ENCODE results near the gene ARHGEF7. TPM values are rescaled to one million over a fixed set of nuclear protein-coding genes. Genes with fewer than 3 reads are reported as not detected.

Gene ARHGEF7
- polyA plus RNA-seq, 3 donors from 2014 or later, result 7.8 to 16.4 (median 7.9) TPM

DNA sequence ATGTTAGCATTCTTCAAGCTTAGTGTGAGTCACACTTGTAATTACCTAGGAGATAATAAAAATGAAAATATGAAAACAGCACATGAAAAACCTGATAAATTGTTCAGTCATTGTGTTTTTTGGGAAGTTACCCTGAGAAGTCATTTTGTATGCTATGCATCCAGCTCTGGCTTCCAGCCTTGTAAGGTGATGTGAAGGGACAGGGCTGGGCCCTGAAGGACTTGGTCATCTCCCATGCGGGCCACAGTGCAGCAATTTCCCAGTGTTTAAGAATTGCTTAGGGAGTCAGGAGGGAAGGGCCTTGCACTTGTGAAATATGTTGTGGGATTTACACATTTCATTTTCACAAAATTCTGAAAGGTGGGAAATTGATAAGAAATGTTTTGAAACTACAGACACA lies 41.3 kb downstream of the ARHGEF7 start:
- DNase-seq, result no peak
- Mint-ChIP-seq H3K27ac (peak overlapping the region in 1 of 6 donors; percentile 12), H3K27me3 (ENCODE audit: low read depth in 3 of 3) (peaks cover 4 to 14% (median 7%) of the 10 kb centered on the region in 3 donors), H3K4me3 (no peak overlapping the region), H3K9me3 (no peaks in the 10 kb centered on the region), H3K36me3 (peaks cover 14 to 18% (median 17%) of the 10 kb centered on the region in 3 donors), H3K4me1 (peaks cover 31 to 63% of the 10 kb centered on the region in 2 donors)

DNA sequence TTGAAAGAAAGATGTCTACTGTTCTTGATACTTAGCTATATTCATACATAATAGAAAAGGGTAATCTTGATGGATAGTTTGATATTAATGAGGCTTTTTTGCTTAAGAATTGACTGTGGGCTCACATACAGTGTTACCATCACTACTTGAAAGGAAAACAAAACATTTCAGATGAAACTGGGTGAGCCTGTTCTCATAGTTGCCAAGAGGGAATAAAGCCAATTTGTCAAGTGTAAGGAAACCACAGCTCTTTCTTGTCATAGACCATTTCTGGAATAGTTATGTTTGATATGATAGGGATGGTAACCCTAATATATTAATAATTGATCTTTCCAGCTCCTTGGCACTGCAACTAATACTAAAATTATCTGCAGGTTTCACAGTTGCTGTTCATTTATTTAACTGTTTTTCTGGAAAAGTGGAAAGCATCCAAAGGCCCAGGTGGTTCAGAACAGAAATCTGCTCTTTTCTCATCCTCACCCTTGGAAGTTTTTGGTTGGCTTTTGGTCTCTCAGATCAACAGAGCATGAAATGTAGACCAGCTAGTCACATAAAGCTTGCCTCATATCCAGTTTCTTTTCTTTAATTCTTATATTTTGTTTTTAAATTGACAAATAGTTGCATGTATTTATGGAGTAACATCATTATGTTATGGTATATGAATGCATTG lies 43.2 kb downstream of the ARHGEF7 start:
- Mint-ChIP-seq H3K36me3 (peaks cover 14 to 21% (median 17%) of the 10 kb centered on the region in 3 donors), H3K9me3 (no peaks in the 10 kb centered on the region), H3K4me1 (peaks cover 27 to 69% of the 10 kb centered on the region in 2 donors), H3K27me3 (ENCODE audit: low read depth in 3 of 3) (peaks cover 4 to 13% (median 7%) of the 10 kb centered on the region in 3 donors), H3K4me3 (no peak overlapping the region), H3K27ac (no peak overlapping the region)
- no peak for DNase-seq

DNA sequence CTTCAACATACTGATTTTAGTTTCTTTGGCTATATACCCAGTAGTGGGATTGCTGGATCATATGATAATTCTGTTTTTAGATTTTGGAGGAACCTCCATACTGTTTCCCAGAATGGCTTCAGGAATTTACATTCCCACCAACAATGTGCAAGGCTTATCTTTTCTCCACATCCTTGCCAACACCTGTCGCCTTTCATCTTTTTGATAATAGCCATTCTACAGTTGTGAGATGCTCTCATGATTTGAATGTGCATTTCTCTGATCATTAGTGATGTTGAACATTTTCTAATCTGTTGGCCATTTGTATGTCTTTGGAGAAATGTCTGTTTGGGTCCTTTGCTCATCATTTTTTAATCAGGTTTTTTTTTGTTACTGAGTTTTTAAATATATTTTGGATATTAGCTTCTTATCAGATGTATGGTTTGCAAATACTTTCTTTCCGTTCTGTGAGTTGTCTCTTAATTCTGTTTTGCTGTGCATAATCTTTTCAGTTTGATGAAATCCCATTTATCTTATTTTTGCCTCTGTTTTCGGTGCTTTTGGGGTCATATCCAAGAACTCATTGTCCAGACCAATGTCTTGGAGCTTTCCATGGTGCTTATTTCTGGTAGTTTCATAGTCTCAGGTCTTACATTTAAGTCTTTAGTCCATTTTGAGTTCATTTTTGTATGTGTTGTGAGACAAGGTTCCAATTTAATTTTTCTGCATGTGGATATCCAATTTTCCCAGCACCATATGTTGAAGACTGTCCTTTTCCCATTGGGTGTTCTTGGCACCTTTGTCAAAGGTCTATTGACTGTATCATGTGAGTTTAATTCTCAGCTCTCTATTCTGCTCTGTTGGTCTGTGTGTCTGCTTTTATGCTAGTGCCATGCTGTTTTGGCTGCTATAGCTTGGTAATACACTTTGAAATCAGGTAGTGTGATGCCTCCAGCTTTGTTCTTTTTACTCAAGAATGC lies 44.5 kb downstream of the ARHGEF7 start:
- Mint-ChIP-seq H3K4me3 (no peak overlapping the region), H3K27ac (no peak overlapping the region), H3K36me3 (peaks cover 14 to 21% (median 17%) of the 10 kb centered on the region in 3 donors), H3K4me1 (peaks cover 24 to 63% of the 10 kb centered on the region in 2 donors), H3K27me3 (ENCODE audit: low read depth in 3 of 3) (peaks cover 0 to 5% (median 0%) of the 10 kb centered on the region in 3 donors), H3K9me3 (no peaks in the 10 kb centered on the region)
- DNase-seq, result no peak

DNA sequence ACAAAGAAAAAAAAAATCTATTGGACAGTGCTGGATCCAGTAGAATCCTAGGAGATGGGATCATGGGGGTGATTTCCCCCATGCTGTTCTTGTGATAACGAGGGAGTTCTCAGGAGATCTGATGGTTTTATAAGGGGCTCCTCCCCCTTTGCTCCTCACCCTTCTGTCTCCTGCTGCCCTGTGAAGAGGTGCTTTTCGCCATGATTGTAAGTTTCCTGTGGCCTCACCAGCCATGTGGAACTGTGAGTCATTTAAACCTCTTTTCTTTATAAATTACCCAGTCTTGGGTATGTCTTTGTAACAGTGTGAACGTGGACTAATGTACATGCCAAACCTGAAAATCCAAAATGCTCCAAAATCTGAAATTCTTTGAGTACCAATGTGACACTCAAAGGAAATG lies 45.5 kb downstream of the ARHGEF7 start:
- peaks cover 26 to 64% of the 10 kb centered on the region in 2 donors for H3K4me1 Mint-ChIP-seq
- H3K4me3 Mint-ChIP-seq, result no peak overlapping the region
- H3K36me3 Mint-ChIP-seq, result peaks cover 14 to 21% (median 20%) of the 10 kb centered on the region in 3 donors
- H3K27me3 Mint-ChIP-seq (ENCODE audit: low read depth in 3 of 3), result peaks cover 0 to 4% (median 0%) of the 10 kb centered on the region in 3 donors
- no peak overlapping the region for H3K27ac Mint-ChIP-seq
- no peak for DNase-seq
- no peaks in the 10 kb centered on the region for H3K9me3 Mint-ChIP-seq

DNA sequence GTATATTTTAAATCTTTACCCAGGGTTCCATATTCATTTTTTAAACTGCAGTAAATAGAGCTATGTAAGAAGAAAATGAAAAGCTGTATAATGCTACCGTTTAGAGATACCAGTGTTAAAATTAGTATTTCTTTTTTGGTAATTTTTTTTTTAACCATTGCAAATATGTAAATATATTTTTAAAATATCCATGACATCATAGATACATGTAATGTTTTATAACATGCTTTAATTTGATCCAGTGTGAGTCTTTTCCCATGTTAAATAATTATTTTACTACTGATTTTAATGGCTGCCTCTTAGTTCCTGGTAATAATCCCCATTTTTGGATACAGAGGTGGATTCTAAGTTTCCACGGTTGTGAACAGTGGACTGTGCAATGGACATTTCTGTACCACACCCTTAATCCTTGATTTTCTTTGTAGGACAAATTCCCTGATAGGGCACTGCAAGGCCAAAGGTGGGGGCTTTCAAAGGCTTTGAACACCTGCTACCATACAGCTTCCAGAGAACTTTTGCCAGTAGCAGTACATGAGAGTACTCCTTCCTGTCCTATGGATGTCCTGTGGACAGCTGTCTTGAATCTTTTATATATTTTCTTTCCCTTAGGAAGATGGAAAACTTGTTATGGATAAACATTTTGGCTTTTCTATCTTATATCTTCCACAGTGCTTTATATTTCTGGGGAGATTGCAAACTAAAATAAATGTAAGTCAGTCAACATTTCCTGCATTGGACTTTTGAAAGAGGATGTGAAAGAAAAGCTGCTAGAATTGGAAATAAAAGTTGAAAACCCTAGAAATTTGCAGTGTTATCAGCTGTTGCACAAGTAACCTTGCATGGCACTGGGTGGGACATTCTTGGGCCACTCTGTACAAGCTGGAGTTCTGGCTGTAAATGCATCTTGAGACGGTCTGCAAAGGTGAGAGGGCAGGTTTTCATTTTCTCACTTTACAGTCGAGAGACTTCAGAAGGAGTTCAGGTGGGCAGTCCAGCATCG lies 46.8 kb downstream of the ARHGEF7 start:
- Mint-ChIP-seq H3K9me3 (no peaks in the 10 kb centered on the region), H3K36me3 (peaks cover 10 to 21% (median 20%) of the 10 kb centered on the region in 3 donors), H3K27ac (no peak overlapping the region), H3K4me3 (no peak overlapping the region), H3K27me3 (ENCODE audit: low read depth in 3 of 3) (peaks cover 0 to 4% (median 2%) of the 10 kb centered on the region in 3 donors), H3K4me1 (peaks cover 37 to 69% of the 10 kb centered on the region in 2 donors)
- DNase-seq, result no peak

GRCh38 chr13:111165241-111166010 lies 50.3 kb downstream of the ARHGEF7 start:
- no peak for DNase-seq
- Mint-ChIP-seq H3K4me3 (peak overlapping the region in 2 of 5 donors; percentile 23 to 61), H3K9me3 (no peaks in the 10 kb centered on the region), H3K27ac (peak overlapping the region in 2 of 6 donors; percentile 51 to 84), H3K27me3 (ENCODE audit: low read depth in 3 of 3) (peaks cover 0 to 3% (median 2%) of the 10 kb centered on the region in 3 donors), H3K4me1 (peaks cover 46 to 82% of the 10 kb centered on the region in 2 donors), H3K36me3 (peaks cover 6 to 19% (median 12%) of the 10 kb centered on the region in 3 donors)

GRCh38 chr13:111166882-111167675 lies 52.0 kb downstream of the ARHGEF7 start:
- peaks cover 0 to 3% (median 2%) of the 10 kb centered on the region in 3 donors for H3K27me3 Mint-ChIP-seq (ENCODE audit: low read depth in 3 of 3)
- peak in 2 of 3 donors; percentile 33 to 38 for DNase-seq
- no peaks in the 10 kb centered on the region for H3K9me3 Mint-ChIP-seq
- H3K36me3 Mint-ChIP-seq, result peaks cover 5 to 16% (median 7%) of the 10 kb centered on the region in 3 donors
- peaks cover 52 to 83% of the 10 kb centered on the region in 2 donors for H3K4me1 Mint-ChIP-seq
- peak overlapping the region in 3 of 5 donors; percentile 31 to 36 (median 32) for H3K4me3 Mint-ChIP-seq
- H3K27ac Mint-ChIP-seq, result peak overlapping the region; percentile 4 to 84 (median 45)

- H3K9me3 Mint-ChIP-seq, result no peaks in the 10 kb centered on the region
- H3K27ac Mint-ChIP-seq, result peak overlapping the region in 1 of 6 donors; percentile 31
- H3K36me3 Mint-ChIP-seq, result peaks cover 5 to 16% (median 5%) of the 10 kb centered on the region in 3 donors
- H3K4me3 Mint-ChIP-seq, result no peak overlapping the region
- DNase-seq, result no peak
- peaks cover 58 to 83% of the 10 kb centered on the region in 2 donors for H3K4me1 Mint-ChIP-seq
- H3K27me3 Mint-ChIP-seq (ENCODE audit: low read depth in 3 of 3), result peaks cover 0 to 3% (median 2%) of the 10 kb centered on the region in 3 donors
These were observed 53.0 kb downstream of the ARHGEF7 start for GRCh38 chr13:111168107-111168506.

- Mint-ChIP-seq H3K27ac (peak overlapping the region in 2 of 6 donors; percentile 33 to 42), H3K9me3 (no peaks in the 10 kb centered on the region), H3K4me1 (peaks cover 61 to 94% of the 10 kb centered on the region in 2 donors), H3K4me3 (no peak overlapping the region), H3K36me3 (peaks cover 5 to 17% (median 13%) of the 10 kb centered on the region in 3 donors), H3K27me3 (ENCODE audit: low read depth in 3 of 3) (peaks cover 0 to 3% (median 3%) of the 10 kb centered on the region in 3 donors)
- DNase-seq, result no peak
These were observed 56.0 kb downstream of the ARHGEF7 start for GRCh38 chr13:111171112-111171511.

- no peak for DNase-seq
- Mint-ChIP-seq H3K27ac (peak overlapping the region in 5 of 6 donors; percentile 32 to 84 (median 42)), H3K27me3 (ENCODE audit: low read depth in 3 of 3) (peaks cover 0 to 5% (median 3%) of the 10 kb centered on the region in 3 donors), H3K36me3 (peaks cover 5 to 17% (median 13%) of the 10 kb centered on the region in 3 donors), H3K4me3 (no peak overlapping the region), H3K4me1 (peaks cover 61 to 94% of the 10 kb centered on the region in 2 donors), H3K9me3 (no peaks in the 10 kb centered on the region)
These were observed 56.5 kb downstream of the ARHGEF7 start for GRCh38 chr13:111171629-111172028.

GRCh38 chr13:111174377-111175114 lies 59.4 kb downstream of the ARHGEF7 start:
- peaks cover 63 to 88% of the 10 kb centered on the region in 2 donors for H3K4me1 Mint-ChIP-seq
- DNase-seq, result no peak
- peaks cover 4 to 8% (median 8%) of the 10 kb centered on the region in 3 donors for H3K27me3 Mint-ChIP-seq (ENCODE audit: low read depth in 3 of 3)
- peaks cover 0 to 11% (median 5%) of the 10 kb centered on the region in 3 donors for H3K36me3 Mint-ChIP-seq
- H3K27ac Mint-ChIP-seq, result peak overlapping the region; percentile 76 to 99 (median 97)
- H3K9me3 Mint-ChIP-seq, result no peaks in the 10 kb centered on the region
- H3K4me3 Mint-ChIP-seq, result no peak overlapping the region
